GM19468 (cell line): ENCODE measurements around the gene ITGA8.

Experiments used
- ATAC-seq: cut with Tn5 transposase; IDR thresholded peaks from one replicate; pipeline ENCODE4 v1.9.1; 2021; ENCODE audit warnings: mild to moderate bottlenecking, moderate library complexity, moderate number of reproducible peaks; ENCODE audit not compliant: unreplicated experiment; ENCODE audit errors: extremely low read depth

ITGA8 gene

DNA sequence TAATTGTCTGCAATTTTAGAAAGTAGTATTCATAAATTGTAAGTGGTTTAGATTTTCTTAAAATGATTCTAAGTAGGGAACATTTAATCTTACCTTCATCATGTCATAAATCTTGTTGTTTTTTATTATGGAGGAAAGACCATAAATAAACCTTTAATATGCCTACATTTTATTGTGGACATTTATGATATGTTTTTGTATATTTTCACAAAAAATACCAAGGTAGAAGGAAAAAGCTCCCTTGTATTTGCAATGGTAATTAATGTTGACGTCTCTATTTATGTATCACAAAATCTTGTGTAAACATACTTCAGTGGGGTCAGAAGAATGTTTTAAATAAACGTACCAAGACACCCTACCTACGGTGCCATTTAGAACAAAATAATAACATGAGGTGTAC, 193.0 kb downstream of the ITGA8 start:
- ATAC-seq, result no peak

DNA sequence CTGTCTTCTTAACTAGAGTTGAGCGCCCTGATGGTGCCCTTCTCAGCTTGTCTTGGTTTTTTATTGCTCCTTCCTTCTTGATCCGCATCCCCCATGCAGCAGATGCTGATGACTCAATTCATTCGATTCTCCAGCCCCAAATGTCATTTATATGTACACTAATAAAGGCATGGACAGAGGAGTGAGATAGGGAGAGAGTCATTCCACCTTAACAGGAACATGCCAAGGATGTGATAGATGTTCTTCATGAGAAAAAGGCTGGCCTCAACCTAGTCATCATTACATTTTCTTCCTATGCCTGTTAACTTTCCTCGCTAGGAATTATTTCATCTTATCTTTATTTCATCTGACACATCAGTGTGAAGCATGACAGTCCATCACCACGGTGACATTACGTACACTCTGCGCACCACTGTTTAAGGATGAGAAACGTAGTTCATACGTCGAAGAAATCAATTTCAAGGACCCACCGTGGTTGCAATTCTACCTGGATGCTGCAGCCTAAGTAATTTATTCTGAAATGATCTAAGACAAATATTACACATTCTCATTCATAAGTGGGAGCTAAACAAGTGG, 198.3 kb downstream of the ITGA8 start:
- ATAC-seq, result no peak

DNA sequence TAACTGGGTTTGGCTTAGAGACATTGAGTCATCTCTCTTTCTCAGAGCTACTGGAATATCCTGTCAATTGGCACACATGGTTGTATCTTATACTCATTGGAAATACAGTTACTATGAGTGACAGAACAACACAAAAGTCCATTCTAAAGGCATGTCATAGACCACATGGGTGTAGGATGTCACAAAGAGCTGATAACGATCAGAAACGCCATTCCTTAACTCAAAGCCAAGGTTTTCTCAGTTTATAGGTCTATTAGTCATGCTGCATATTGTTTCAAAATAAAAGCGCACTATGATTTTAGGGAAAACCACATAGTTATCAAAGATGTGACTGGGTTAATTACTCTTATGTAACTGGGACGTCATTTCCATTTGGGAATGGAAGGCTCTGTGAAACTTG, 201.5 kb downstream of the ITGA8 start:
- no peak for ATAC-seq

DNA sequence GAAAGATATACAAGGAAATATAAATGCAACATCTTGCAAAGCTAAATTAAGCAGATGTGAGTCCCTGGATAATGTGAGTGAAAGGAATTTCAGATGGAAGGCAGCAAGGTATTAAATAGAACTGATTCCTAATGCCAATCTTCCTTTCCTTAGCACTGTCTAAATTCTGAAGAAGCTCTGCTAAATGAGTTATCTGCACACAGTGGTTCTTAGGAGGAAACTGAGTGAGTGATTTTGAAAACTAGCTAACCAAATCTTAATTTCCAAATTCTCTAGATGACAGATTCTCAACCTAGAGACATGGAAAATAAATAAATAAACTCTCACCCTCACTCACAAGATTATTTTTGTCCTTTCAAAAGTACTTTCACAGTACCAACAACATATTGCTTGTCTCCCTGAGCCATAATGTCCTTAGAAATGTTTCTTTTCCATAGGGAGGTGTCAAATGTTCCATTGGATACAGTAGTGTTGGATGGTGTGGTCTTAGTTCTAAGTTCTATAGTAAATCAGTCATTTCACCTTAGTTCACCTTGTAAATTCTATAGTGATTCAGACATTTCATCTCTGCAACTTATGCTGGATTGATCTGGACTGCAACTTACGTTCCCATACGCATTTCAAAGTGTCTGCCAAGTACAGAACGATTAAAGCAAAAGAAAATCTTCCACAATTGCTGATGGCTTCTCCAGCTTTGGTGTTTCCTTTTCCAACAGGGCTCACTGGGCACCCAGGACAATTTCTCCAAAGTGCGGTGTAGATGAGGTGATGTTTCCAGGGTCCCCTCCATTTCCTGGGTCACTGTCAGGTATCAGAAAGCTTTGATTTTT, 203.3 kb downstream of the ITGA8 start:
- ATAC-seq, result no peak

DNA sequence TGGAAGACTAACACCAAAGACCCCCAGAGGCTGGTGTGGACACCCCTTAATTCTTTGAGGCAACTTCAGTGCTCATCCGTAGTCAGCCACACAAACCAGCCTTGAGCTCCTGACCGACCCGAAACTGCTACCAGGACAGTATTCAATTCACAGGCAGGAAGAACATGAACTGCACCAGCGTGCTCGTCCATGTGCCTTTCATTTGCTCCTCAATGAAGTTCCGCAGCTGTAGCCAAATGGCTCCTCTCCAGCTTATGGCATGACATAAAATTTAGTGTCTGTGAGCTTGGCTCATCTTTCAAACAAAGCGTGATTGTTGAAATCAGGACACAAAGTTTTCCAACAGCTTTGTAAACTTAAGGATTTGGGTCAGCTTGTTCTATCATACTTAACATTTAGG, 204.5 kb downstream of the ITGA8 start:
- ATAC-seq, result no peak

DNA sequence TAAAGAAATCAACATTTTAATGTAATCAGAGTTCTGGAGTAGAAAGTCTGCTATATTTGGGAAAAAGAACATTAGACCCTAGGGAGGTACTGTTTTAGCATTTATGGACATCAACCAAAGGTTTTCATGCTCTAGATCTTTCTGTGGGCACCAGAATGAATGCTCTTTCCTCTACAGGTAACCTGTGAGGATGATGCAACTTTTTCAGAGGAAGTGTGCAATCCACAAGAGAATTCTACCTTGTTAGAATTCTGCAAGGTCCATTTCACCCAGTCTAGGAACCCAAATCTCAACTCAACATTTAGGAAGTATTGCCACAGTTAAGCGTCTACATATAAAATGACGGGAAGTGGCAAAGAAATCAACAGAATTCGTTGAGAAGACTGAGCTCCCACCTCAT, 208.8 kb downstream of the ITGA8 start:
- ATAC-seq, result no peak

DNA sequence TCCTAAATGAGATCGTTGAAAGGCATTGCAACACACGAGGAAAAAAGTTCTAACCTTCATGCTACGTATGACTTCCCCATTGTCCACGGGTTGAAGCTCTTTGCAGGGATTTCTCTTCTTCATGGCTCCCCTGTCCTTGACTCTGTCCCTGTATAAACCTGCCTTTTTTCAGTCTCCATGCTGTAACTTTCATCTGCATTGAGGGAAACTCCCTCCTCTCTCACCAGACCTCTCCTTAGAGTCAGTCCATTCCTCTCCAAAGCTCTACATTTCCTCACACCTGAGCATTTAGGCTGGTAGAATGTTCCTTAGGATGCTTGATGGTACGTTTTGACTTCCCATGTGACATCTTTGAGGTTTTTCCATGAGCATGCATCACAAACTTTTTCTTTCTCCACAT, 214.4 kb downstream of the ITGA8 start:
- no peak for ATAC-seq

DNA sequence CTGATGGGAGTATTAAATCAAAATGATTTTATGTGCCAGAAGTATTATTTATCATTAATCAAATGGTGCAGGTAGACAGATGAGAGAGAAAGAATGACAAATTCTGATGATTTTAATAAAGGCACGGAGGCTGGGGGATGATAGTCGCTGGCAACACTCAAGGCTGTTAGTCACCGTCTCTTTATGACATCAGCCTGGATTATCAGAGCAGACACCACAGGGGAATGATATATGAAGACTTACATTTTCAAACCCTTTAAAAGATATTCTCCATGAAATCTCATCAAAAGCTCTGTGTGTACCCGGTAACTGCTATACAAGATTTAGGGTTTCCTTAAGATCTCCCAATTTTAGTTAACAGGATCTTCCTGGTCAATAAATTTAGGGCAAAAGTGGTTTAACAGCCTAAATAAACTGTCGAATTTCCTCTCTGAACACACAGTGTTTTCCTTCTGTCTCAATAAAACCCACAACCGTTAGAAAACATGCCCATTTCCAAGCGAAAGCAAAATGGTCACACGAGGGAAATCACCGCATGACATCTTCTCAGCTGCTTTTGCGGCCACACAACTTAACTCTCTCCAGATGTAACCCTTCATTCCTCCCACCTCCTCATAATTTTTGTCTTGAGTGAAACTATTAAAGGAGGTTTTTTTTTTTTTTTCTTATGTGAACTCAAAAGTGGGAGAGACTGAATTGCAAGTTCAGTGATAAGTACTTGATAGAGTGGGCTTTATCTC, 215.5 kb downstream of the ITGA8 start:
- no peak for ATAC-seq

DNA sequence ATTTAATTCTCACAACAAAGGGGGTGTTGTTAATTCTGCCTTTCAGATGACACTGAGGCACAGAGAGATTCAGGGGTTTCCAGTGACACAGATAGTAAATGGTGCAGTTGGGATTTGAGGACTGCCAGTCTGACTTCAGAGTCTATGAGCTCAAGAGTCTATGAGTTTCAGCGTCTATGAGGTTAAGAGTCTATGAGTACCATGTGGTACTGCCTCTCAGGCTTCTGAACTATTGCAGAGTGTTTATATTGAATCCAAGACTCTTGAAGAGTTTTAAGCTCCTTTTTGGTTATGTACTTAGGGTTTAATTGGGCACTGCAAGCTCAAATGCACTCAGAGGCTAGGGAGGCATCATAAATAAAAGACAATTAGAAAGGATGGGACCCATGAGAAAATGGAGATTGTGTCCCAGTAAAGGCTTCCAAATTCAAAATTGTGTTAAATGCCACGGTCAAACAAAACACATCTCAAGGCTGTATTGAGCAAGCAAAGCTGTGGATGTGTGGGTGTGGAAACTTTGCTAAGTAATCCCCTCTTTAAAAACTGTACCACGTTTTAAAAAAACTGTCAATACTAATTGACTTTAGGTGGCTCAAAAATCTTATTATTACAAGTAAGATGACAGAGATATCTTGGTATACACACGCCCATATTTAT, 224.7 kb downstream of the ITGA8 start:
- ATAC-seq, result no peak

DNA sequence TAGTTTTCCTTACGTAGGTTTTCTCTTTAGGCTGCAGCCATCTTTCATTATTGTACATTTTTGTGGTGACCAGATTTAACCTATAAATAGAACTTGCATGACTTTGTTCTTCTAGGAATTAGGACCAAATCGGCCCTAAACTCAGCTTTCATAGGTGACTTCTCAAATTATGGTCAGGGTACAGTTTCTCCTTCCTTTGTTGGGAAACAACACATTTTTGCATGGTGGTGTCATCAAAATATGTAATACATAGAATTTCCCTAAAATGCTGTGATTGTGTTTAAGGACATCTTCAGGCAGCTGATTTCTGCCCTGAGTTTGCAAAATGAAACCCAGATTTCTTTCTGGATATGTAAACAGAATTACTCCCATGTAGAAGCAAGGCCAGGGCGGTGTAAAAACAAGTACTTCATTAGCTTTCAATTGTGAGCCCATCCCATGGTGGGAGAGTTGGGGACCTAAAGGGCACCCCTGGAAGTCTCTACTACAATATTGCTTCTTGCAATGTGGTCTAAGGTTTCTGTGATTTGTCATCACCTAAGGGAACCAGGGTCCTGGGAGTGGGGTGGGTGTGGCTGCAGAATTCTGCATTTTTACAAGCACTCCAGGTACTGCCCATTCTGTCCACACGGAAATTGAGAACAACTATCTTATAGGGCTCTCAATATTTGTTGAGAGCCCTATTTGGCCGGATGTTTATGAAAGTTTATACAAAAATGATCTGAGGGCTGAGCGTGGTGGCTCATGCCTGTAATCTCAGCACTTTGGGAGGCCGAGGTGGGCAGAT, 227.7 kb downstream of the ITGA8 start:
- ATAC-seq, result no peak

DNA sequence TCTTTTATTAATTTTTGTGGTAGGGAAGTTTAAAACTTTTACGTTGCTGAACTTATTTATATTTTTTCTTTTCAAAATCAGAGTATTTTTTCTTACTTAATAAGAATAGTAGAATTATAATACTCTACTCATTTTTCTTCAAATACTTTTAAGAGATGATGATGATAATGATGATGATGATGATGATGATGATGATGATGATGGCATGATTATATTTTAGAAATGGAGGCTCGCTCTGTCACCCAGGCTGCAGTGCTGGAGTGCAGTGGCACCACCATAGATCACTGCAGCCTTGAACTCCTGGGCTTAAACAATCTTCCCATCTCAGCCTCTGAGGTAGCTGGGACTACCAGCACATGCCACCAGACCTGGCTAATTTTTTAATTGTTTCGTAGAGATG, 230.3 kb downstream of the ITGA8 start:
- ATAC-seq, result no peak

DNA sequence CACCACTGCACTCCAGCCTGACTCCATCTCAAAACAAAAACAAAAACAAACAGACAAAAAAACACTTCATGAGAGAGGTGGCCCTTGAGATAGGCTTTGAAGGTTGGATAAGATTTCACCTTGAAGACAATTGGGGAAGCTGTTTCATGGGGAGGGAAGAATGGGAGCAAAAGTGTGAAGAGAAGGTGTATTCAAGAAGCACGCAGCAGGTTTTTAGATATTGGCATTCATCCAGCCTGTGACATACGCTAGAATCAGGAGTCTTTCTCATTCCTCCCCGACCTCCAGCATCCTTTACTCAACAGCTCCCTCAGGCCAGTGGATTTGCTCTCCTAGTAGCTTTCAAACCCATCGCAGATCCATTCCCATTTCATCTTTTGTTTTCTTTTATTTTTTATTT, 232.3 kb downstream of the ITGA8 start:
- no peak for ATAC-seq

DNA sequence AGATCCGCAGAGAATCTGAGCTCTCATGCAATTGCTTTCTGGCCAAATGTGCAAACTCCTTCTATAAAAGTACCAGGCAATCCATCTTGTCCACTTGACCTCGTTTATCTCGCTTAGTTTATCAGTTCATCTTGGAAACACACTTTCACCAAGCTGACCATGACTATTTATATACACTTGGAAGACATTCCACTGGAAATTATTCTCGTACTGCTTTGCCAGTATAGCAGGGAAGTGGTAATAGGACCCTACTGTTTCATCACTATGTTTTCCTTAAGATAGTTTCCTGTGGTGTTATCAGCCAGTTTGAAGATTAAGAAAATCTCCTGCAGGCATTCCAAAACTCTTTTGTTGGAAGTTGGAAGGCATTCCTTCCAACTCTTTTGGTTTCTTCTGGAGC, 233.3 kb downstream of the ITGA8 start:
- no peak for ATAC-seq

DNA sequence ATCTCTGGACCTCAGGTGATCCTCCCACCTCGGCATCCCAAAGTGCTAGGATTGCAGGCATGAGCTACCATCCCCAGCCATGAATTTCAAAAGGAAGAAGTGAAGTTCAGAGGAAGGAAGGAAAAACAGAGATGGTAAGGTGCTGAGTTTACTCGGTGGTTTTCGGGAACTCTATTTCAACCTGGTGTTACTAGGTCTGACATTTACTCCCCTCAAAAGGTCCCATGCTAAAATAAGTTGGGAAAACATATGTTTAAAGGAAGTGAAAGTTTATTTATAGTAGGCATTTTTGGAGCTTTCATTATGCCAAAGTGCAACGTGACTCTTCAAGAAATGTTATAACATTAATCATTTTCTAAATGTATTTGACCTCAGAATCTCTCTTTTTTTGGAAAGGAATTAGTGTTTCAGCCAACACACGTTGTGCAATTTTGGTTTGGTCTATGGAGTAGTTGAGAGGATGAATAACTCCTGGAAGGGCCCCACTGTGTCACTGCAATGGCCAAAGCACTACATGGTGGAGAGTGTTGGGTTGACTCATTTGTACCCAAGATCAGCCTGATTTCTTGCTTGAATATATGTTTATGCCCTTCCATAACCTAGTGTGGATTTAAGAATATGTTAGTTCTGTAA, 233.9 kb downstream of the ITGA8 start:
- ATAC-seq, result no peak

DNA sequence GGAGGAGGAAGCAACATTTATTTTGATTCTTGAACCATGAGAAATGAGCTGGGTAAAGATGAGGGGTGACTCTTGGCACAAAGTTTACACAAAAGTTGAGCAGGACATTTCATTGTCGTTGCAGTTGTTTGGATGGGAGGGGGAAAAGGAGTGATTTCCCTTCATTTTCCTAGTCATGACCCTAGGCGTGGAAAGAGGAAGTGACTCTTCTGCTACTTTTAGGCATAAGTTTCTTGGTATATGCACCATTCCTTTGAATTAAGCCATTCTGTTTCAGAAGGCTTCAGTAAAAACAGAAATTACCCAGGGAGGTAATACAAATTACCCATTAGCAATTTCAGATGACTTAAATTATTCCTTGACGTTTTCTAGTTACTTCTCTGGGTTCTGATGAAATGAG, 234.7 kb downstream of the ITGA8 start:
- ATAC-seq, result no peak

DNA sequence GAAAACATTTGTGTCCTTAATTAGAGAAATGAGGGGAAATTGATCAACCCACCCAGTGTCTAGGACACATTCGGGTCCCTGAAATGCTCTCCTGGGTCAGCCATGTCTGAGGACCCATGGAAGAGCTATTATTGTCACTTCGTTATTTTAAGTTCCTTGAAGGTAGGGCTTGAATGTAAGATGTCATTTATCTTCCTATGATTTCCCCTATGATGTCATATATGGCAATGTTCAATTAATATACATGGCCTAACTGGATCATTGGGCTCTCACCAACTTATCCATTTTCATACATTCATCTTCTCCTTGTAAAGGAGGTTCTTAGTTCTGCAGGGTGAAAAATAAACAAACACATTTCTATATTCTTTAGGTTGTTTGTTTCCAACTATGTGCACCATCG, 235.6 kb downstream of the ITGA8 start:
- ATAC-seq, result no peak

DNA sequence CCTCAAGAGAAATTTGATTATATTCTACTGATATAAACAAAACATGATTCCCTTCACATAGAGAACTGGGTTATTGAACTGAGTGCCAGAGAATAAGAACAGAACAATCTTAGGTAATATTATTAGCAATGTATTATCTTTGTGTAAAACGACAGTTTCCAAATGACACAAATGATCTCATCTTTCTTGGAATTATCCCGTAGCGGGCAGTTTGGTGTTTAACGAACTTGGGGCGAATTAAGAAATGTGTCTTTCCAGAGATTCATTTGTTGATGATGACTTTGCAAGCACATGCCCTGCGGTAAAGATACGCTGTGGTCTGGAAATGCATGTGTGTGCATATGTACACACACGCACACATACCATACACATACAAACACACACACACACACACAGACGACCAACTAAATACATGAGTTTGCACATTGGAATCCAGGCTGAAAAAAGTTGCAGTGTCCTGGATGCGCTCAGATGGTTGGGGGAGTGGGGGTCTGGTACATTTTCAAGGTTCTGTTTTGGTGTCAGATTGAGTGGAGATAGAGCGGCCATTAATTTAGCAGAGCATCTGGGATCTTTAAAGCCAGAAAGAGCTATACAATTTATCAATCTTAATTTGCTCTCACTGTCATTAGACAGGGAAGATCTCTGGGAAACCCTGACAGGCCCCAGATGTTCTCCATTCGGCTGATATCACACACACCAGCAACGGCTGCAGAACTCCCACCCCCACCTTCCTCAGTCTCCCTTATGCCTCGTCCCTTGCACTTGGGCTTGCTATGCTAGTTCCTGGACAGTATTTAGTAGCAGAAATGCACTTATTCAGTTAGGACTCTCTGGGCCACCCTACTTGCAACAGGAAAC, 236.3 kb downstream of the ITGA8 start:
- ATAC-seq, result no peak

DNA sequence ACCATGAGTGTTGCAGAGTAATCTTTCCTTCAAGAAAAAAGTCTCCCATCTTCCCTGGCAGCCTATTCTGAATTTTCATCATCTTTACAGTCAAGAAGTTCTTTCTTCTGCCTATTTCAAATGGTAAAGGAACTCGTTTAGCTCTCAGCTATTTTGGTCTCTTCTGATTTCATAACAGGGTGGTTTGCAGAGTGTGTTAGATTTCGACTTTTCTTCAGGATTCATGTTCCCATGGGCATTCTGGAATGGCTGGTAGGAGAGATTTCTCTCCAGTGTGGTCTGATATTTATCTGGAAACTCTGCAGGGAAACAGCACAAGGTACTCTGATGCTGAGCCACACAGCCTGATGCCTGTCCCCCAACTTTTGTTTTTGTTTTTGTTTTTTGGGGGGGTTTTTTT, 237.6 kb downstream of the ITGA8 start:
- ATAC-seq, result no peak

DNA sequence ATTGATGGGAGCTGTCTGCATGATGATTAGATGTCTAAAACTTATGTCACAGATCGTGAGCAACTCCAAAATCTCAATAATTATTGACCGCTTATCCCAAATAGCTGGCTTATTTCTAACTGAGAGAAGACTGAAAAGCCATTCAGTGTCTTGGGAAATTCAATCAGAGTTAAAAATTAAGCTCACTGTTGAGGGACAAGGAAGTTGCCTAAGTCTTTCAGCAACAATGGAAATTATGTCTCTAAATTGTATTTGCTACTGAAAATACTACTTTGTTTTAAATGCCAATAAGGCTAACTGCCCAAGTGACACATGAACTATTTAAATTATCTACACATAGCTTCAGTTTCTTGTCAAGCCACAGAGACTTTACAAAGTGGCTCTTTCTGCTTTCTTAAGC, 240.8 kb downstream of the ITGA8 start:
- ATAC-seq, result no peak
